Measurements from ENCODE around the gene NHSL1. TPM values are rescaled to one million over a fixed set of nuclear protein-coding genes. Genes with fewer than 3 reads are reported as not detected.

NHSL1 gene
- total and polyA plus RNA-seq, 2 of the 8 experiments (the other 6 are each of a cell fraction or from before 2014, with no cell fraction given), result 7.2 to 32.4 TPM

DNA sequence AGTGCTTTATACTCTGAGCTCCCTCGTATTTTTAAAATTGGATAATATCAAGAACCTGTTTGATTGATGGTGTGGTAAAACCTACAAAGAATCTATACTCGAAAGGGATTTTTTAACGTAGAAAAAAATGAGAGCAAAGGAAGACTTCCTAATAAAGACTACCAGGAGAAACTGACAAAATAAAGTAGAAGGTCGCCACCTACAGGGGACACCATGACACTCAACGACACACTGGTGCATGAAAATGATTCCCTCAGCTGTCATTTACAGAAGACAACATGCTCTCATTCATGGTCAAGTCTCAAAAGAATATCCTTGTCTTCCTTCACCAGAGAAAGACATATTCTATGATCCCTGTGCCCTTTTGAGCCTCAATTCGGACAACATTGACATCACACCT, 10.1 kb upstream of the NHSL1 start:
- peaks cover 0 to 1% (median 0%) of the 10 kb centered on the region in 4 experiments; a peak in 1 of 7 replicates for H3K27me3 ChIP-seq (replicated peaks in 1 of 4; ENCODE audit: control insufficient read depth in 3 of 4, extremely low read depth in 1 of 4, insufficient read depth in 3 of 4, low read length in 3 of 4)
- ChIA-PET POLR2A (ENCODE audit: partially characterized antibody) (interaction anchor here (1.4 to 1.9 kb wide), 2 partner anchors 9 to 11 kb away, joined by 4 to 5 read pairs; no protein-coding TSS in a partner anchor), CTCF (ENCODE audit: partially characterized antibody) (interaction anchor here (0.6 to 13.8 kb wide), 43 partner anchors 9 to 482 kb away, joined by 3 to 192 read pairs (median 4); partner anchors contain the start of genes HEBP2 and NHSL1)
- no peak overlapping the region for H3K27ac ChIP-seq (ENCODE audit: low read depth, low read length)
- no peaks in the 10 kb centered on the region for H3K9me3 ChIP-seq (ENCODE audit: insufficient read depth in 2 of 2, low read depth in 1 of 2, low read length in 1 of 2)
- no peak overlapping the region for H3K4me3 ChIP-seq (ENCODE audit: extremely low read depth in 1 of 4, insufficient read depth in 2 of 4, low read depth in 3 of 4, low read length in 4 of 4)
- no peaks in the 10 kb centered on the region for H3K36me3 ChIP-seq (ENCODE audit: control insufficient read depth in 2 of 4, insufficient read depth in 4 of 4, low read length in 3 of 4)
- H2AFZ ChIP-seq (ENCODE audit: low read length), result no peak overlapping the region
- no peak overlapping the region for H2BK12ac ChIP-seq (ENCODE audit: low read depth, low read length)
- H4K8ac ChIP-seq (ENCODE audit: extremely low read depth, insufficient read depth, low read length), result no peak overlapping the region
- H2BK20ac ChIP-seq (ENCODE audit: low read length), result no peak overlapping the region
- no peak overlapping the region for H3K18ac ChIP-seq (ENCODE audit: extremely low read depth, low read length)
- WGBS, 2 experiments (ENCODE audit: extremely low coverage in 1 of 2, insufficient coverage in 1 of 2, insufficient read length in 1 of 2, insufficient replicate concordance in 2 of 2, low coverage in 1 of 2, low lambda C conversion rate in 2 of 2, missing lambda C conversion rate in 1 of 2), result 28% methylated on average over 6 of the region's 6 CpGs; no CpG with 5 or more reads in 1 of the 2 experiments
- H3K79me2 ChIP-seq (ENCODE audit: control insufficient read depth in 1 of 2, insufficient read depth in 2 of 2, low read length in 2 of 2), result peaks cover 0 to 11% of the 10 kb centered on the region in 2 experiments; a peak in 1 of 4 replicates
- no peak overlapping the region for H4K91ac ChIP-seq (replicated peaks; ENCODE audit: insufficient read length, low read length)
- H3K23ac ChIP-seq (ENCODE audit: insufficient read length), result no peak overlapping the region
- no peaks in the 10 kb centered on the region for H3K79me1 ChIP-seq (ENCODE audit: low read depth, low read length)
- H3K23me2 ChIP-seq (ENCODE audit: low read depth, low read length), result no peaks in the 10 kb centered on the region
- no peaks in the 10 kb centered on the region for H4K20me1 ChIP-seq (replicated peaks in 1 of 2; ENCODE audit: control insufficient read depth in 1 of 2, insufficient read depth in 2 of 2, low read length in 2 of 2)
- FAIRE-seq, result peak; percentile 82
- H3K56ac ChIP-seq (replicated peaks; ENCODE audit: insufficient read length, low read depth, low read length), result no peak overlapping the region
- TF ChIP-seq TAF1 (IDR thresholded peaks at IDR 0.05; ENCODE audit: low read depth, low read length) (no peak), JUND (IDR thresholded peaks at IDR 0.05; ENCODE audit: low read length) (0 out of 2 replicates have a peak, but pooled peaks have one; percentile 16), BRCA1 (IDR thresholded peaks at IDR 0.05; ENCODE audit: low read depth, low read length) (no peak), CTBP2 (IDR thresholded peaks at IDR 0.05; ENCODE audit: borderline replicate concordance, insufficient read depth, insufficient read length, low read length) (no peak), RAD21 (IDR thresholded peaks at IDR 0.05 in 1 of 2, conservative IDR thresholded peaks at IDR 0.05 in 1 of 2; ENCODE audit: low read depth in 2 of 2, low read length in 2 of 2) (peak; percentile 83 to 84)
- TF ChIP-seq, protein P1, sequence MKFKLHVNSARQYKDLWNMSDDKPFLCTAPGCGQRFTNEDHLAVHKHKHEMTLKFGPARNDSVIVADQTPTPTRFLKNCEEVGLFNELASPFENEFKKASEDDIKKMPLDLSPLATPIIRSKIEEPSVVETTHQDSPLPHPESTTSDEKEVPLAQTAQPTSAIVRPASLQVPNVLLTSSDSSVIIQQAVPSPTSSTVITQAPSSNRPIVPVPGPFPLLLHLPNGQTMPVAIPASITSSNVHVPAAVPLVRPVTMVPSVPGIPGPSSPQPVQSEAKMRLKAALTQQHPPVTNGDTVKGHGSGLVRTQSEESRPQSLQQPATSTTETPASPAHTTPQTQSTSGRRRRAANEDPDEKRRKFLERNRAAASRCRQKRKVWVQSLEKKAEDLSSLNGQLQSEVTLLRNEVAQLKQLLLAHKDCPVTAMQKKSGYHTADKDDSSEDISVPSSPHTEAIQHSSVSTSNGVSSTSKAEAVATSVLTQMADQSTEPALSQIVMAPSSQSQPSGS (IDR thresholded peaks at IDR 0.05; ENCODE audit: low read length), result no peak
- TF ChIP-seq, protein P2, sequence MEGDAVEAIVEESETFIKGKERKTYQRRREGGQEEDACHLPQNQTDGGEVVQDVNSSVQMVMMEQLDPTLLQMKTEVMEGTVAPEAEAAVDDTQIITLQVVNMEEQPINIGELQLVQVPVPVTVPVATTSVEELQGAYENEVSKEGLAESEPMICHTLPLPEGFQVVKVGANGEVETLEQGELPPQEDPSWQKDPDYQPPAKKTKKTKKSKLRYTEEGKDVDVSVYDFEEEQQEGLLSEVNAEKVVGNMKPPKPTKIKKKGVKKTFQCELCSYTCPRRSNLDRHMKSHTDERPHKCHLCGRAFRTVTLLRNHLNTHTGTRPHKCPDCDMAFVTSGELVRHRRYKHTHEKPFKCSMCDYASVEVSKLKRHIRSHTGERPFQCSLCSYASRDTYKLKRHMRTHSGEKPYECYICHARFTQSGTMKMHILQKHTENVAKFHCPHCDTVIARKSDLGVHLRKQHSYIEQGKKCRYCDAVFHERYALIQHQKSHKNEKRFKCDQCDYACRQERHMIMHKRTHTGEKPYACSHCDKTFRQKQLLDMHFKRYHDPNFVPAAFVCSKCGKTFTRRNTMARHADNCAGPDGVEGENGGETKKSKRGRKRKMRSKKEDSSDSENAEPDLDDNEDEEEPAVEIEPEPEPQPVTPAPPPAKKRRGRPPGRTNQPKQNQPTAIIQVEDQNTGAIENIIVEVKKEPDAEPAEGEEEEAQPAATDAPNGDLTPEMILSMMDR (IDR thresholded peaks at IDR 0.05; ENCODE audit: control extremely low read depth in 1 of 3, insufficient read depth in 1 of 3, low read depth in 1 of 3, low read length in 3 of 3), result peak; percentile 30 to 78 (median 50)
- H3K4me1 ChIP-seq (replicated peaks in 1 of 4; ENCODE audit: control insufficient read depth in 3 of 4, insufficient read depth in 4 of 4, low read length in 3 of 4), result peaks cover 0 to 7% (median 2%) of the 10 kb centered on the region in 4 experiments; a peak in 3 of 7 replicates
- no peak overlapping the region for H3K4me2 ChIP-seq (ENCODE audit: insufficient read depth in 1 of 2, low read depth in 2 of 2, low read length in 2 of 2)
- H3K14ac ChIP-seq (ENCODE audit: insufficient read length), result no peak overlapping the region
- no peak overlapping the region for H3K4ac ChIP-seq (replicated peaks; ENCODE audit: insufficient read length, low read depth, low read length)
- H2AK5ac ChIP-seq (ENCODE audit: low read depth, low read length), result no peak overlapping the region
- no peak overlapping the region for H2BK120ac ChIP-seq (replicated peaks; ENCODE audit: low read depth, low read length)
- no peak overlapping the region for H2BK15ac ChIP-seq (ENCODE audit: low read length)
- no peak overlapping the region for H3K9ac ChIP-seq (replicated peaks in 1 of 4; ENCODE audit: extremely low read depth in 1 of 4, low read depth in 3 of 4, low read length in 3 of 4)
- no peak for DNase-seq (ENCODE audit: low read depth in 1 of 2, low spot score in 2 of 2)
- no peak overlapping the region for H4K5ac ChIP-seq (ENCODE audit: insufficient read length, low read depth, low read length)
- H2BK5ac ChIP-seq (ENCODE audit: low read depth, low read length), result no peak overlapping the region
